Choroid plexus epithelial cell (primary cell): ENCODE measurements around the gene VSIG10.
"Not testable (repeated sequence)": the region's sequence is repeated elsewhere in the genome, so short reads cannot be mapped to it uniquely, and the experiment has no call there.

ENCODE experiments used
- DNase-seq: peaks from one replicate; pipeline ENCODE4 v3.0.0-alpha.2; 2010; ENCODE audit warnings: low read depth
- H3K4me3 ChIP-seq: 2 replicates; pipeline ENCODE4 v1.5.1; 2011; ENCODE audit warnings: low read depth, mild to moderate bottlenecking, control low read depth, low read length, moderate library complexity
- TF ChIP-seq, protein P1 (sequence below): conservative IDR thresholded peaks from 2 replicates; pipeline ENCODE4 v1.5.1; 2011; ENCODE audit warnings: low read depth, mild to moderate bottlenecking, control low read depth, inconsistent platforms, low read length, moderate library complexity

Gene VSIG10

DNA sequence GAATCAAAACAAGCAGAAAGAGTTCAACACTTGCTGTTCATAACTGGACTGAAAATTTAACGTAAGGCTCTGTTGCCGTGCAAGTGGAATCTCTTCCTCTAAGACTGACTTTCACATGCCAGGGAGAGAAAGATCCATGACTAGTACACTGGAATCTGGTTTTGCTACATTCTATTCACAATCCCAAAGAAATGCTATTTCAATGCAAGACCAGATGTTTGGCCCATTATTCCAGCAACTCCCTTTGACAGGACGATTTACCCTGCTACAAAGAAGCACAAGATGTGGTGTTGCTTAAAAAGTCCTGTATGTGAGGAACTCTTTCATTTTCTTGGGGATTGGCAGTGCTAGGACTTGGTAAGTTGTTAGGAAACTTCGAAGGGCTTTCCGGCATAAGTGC lies 69.9 kb downstream of the VSIG10 start:
- DNase-seq, result no peak
- TF ChIP-seq, protein P1, sequence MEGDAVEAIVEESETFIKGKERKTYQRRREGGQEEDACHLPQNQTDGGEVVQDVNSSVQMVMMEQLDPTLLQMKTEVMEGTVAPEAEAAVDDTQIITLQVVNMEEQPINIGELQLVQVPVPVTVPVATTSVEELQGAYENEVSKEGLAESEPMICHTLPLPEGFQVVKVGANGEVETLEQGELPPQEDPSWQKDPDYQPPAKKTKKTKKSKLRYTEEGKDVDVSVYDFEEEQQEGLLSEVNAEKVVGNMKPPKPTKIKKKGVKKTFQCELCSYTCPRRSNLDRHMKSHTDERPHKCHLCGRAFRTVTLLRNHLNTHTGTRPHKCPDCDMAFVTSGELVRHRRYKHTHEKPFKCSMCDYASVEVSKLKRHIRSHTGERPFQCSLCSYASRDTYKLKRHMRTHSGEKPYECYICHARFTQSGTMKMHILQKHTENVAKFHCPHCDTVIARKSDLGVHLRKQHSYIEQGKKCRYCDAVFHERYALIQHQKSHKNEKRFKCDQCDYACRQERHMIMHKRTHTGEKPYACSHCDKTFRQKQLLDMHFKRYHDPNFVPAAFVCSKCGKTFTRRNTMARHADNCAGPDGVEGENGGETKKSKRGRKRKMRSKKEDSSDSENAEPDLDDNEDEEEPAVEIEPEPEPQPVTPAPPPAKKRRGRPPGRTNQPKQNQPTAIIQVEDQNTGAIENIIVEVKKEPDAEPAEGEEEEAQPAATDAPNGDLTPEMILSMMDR, result no peak
- H3K4me3 ChIP-seq, result no peak overlapping the region

DNA sequence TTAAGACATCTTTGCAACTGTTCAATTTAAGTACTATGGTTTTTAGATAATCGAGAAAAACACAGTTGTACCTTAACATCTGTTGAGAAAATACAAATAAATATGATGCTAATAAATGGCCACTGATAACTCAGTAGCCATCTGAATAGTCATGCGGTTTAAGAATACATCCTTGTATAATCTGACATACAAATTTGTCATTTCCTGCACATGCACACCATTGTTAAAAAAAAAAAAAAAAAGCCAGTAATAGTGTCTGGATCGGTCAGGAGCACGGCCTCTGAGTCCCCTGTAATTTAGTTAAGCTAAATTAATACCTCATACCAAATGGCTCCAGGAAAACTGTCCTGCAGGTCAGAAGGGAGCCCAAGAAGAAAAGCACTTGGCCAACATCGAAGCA lies 70.5 kb downstream of the VSIG10 start:
- DNase-seq, result no peak
- no peak overlapping the region for H3K4me3 ChIP-seq
- TF ChIP-seq, protein P1, result no peak

DNA sequence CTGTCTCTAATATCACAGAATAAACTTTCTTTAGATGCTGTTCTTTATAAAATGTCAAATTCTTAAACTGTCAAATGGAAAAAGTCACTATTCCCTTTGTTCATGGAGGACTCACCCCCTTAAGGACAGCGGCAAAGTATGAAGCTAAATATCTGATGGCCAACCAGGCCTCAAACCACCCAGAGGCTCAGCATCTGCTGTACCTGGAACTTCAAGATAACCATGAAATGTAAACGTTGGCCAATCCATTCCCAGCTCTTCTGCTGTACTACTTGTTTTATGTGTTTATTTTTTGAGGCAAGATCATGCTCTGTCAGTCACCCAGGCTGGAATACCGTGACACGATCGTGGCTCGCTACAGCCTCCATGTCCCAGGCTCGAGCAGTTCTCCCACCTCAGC lies 71.6 kb downstream of the VSIG10 start:
- no peak overlapping the region for H3K4me3 ChIP-seq
- DNase-seq, result no peak
- TF ChIP-seq, protein P1, result no peak

DNA sequence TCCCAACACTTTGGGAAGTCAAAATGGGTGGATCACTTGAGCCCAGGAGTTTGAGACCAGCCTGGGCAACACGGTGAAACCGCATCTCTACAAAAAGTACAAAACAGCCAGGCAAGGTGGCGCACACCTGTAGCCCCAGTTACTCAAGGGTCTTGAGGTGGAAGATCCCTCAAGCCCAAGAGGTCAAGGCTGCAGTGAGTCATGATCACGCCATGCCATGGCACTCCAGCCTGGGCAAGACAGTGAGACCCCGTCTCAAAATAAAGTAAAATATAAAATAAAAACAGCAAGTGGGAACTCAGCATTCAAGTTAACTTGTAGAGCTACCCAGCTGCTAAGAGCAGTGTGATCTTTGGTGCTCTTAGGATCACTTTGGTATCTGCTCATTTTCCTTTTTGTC lies 74.6 kb downstream of the VSIG10 start:
- DNase-seq, result no peak
- H3K4me3 ChIP-seq, result no peak overlapping the region
- TF ChIP-seq, protein P1, result no peak

DNA sequence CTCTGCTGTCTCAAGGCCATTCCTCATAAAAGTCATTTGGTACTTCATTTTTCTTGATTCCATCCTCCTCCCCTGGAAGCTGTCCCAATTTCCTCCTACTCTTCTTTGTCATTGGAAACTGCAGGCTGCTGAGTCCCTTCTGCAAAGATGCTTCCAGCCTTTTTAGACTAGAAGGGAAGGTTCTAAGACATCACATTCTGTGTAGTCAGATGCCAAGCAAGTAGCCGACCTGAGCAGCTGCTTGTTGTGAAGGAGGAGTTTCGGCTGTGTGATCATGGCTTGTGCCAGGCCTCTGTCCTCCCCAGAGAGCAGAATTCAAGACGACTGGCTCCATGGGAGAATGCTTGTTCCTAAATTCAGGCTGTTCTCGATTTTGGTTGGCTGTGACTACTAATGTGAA lies 78.6 kb downstream of the VSIG10 start:
- no peak for DNase-seq
- TF ChIP-seq, protein P1, result no peak
- no peak overlapping the region for H3K4me3 ChIP-seq

DNA sequence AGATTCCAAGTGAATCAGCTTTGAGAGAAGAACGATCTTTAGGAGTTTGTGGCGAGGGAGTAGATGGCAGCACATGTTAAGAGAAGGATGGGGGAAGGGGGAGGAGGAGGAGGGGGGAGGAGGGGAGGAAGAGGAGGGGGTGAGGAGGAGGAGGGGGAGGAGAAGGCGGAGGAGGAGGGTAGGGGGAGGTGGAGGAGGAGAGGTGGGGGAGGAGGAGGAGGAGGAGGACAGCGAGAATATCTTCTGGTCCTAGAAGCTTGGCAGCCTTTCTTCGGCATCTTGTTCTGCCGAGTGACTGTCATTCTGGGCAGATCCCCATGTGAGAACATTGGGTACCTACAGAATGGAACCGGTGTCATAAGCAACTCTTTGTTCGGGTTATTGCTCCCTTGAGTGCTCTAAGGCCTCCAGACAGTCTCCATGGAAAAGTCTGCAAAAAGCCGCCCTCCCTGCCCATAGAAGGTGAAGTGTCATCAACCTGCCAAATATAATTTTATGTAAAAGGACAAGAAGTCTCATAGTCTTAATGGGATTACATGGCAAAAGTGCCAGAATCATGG lies 80.4 kb downstream of the VSIG10 start:
- no peak overlapping the region for H3K4me3 ChIP-seq
- DNase-seq, result no peak
- TF ChIP-seq, protein P1, result no peak

DNA sequence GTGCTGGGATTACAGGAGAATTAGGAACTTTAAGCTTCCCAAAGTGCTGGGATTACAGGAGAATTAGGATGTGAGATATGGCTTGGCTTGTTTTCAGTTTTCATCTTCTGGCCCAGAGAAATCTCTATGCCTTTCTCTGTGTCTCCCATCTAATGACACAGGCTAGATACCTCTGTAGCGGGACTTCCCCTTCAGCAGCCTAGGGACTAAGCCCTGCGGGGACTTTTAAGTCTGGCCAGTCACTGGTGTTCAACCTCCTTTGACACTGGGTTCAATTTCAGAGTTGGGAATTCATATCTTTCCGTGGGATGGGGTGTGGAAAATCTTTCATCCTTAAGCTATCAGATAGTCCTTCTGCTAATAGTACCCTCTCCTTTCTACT lies 81.1 kb downstream of the VSIG10 start:
- no peak overlapping the region for H3K4me3 ChIP-seq
- DNase-seq, result no peak
- TF ChIP-seq, protein P1, result no peak

DNA sequence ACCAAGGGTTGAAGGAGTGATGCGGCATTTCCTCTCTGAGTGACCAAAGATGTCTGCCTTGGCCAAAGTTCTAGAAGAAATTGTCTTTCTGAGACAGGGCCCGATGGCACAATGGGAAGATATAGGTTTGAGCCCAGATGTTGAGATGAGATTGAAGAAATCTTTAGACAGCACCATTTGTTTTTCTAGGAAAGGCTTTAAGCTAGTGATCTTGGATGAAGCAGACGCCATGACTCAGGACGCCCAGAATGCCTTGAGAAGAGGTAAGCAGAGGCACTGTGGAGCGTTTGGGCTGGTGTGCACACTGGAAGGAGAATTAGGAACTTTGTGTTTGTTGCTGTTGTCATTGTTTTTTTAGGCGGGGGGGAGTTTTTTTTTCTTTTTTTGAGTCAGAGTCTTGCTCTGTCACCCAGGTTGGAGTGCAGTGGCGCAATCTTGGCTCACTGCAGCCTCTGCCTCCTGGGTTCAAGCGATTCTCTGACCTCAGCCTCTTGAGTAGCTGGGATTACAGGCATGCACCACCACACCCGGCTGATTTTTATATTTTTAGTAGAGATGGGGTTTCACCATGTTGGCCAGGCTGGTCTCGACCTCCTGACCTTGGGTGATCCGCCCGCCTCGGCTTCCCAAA lies 81.6 kb downstream of the VSIG10 start:
- H3K4me3 ChIP-seq, DNase-seq: not testable (repeated sequence)
